HCT116 (cell line): ENCODE results near the gene SPINT2. TPM values are rescaled to one million over a fixed set of nuclear protein-coding genes. Genes with fewer than 3 reads are reported as not detected.

Experiments used
- ATAC-seq: fragments of 200-7000 bp; cut with Tn5 transposase; 2 replicates; pipeline ENCODE4 v1.9.1; 2020; ENCODE audit warnings: mild to moderate bottlenecking, moderate library complexity
- BruUV-seq: library from RNA; stranded (reverse); fragments of 400-500 nt; replicated peaks from 2 replicates; lab custom pipeline; 2021; lab: Mats Ljungman, UMichigan
- CTCF ChIA-PET: fragments of 300-600 bp; sonication (Branson Sonifier 250); formaldehyde crosslinking; loops from one replicate; lab custom pipeline; 2021; ENCODE audit warnings: antibody characterized with exemption; lab: Charles Lee
- POLR2A ChIA-PET: fragments of 300-600, 350-600 bp; sonication (Branson Sonifier 250); formaldehyde crosslinking; loops from one replicate; lab custom pipeline; 2021; ENCODE audit warnings: antibody characterized with exemption; lab: Charles Lee
- RAD21 ChIA-PET, 2 experiments: fragments of 300-600 bp; sonication (Branson Sonifier 250); formaldehyde crosslinking; loops; one replicate each; lab custom pipeline; 2023; ENCODE audit warnings: low total read pairs in 2 of 2; ENCODE audit not compliant: uncharacterized antibody in 2 of 2, unreplicated experiment in 2 of 2, low non-redundant PET in 1 of 2; lab: Charles Lee
- DNase-seq: peaks from one replicate; pipeline ENCODE4 v3.0.0-alpha.2; 2010; ENCODE audit warnings: low read depth, low spot score
- H2AFZ ChIP-seq: fragments of 200-600 bp; shearing (Covaris generic), sonication (generic); 2 replicates; pipeline ENCODE4 v1.6.1; 2017; ENCODE audit warnings: low read depth, mixed run types, mixed read lengths, antibody characterized with exemption, low read length; ENCODE audit not compliant: poor library complexity, severe bottlenecking
- H3K27ac ChIP-seq: 2 replicates; pipeline ENCODE4 v1.5.1; 2012; ENCODE audit warnings: low read depth, low read length
- H3K27me3 ChIP-seq: fragments of 200-600 bp; sonication (generic); 2 replicates; pipeline ENCODE4 v1.6.1; 2016; ENCODE audit warnings: mixed run types, low read length, mixed read lengths; ENCODE audit not compliant: insufficient read depth
- H3K36me3 ChIP-seq, 2 experiments: fragments of 200-500 bp in 1 of 2; fragments of 200-600 bp in 1 of 2; sonication (Bioruptor generic) in 1 of 2; sonication (generic) in 1 of 2; 2 replicates each; pipeline versions ENCODE4 v1.5.1 to v1.6.1; 2014 to 2016; ENCODE audit warnings: low read length in 2 of 2, inconsistent platforms in 1 of 2, mixed read lengths in 1 of 2, mixed run types in 1 of 2; ENCODE audit not compliant: insufficient read depth in 2 of 2, control insufficient read depth in 1 of 2
- H3K4me1 ChIP-seq, 2 experiments: fragments of 200-600 bp in 1 of 2; sonication (generic) in 1 of 2; 2 replicates each; pipeline versions ENCODE4 v1.5.1 to v1.6.1; 2012 to 2017; ENCODE audit warnings: low read length in 2 of 2, inconsistent platforms in 1 of 2, mild to moderate bottlenecking in 1 of 2, mixed read lengths in 1 of 2, mixed run types in 1 of 2, moderate library complexity in 1 of 2; ENCODE audit not compliant: insufficient read depth in 2 of 2, control insufficient read depth in 1 of 2
- H3K4me2 ChIP-seq: fragments of 200-600 bp; sonication (generic); 2 replicates; pipeline ENCODE4 v1.6.1; 2017; ENCODE audit warnings: mixed run types, low read length, mixed read lengths
- H3K4me3 ChIP-seq, 2 experiments: fragments of 200-600 bp in 1 of 2; sonication (generic) in 1 of 2; replicated peaks in 1 of 2; 2 replicates each; pipeline ENCODE4 v1.5.1; 2011 to 2016; ENCODE audit warnings: low read length in 2 of 2, control low read depth in 1 of 2, low read depth in 1 of 2, mild to moderate bottlenecking in 1 of 2, mixed read lengths in 1 of 2, mixed run types in 1 of 2
- H3K79me2 ChIP-seq: fragments of 200-600 bp; sonication (generic); 2 replicates; pipeline ENCODE4 v1.6.1; 2017; ENCODE audit warnings: mild to moderate bottlenecking, mixed run types, low read length, moderate library complexity, mixed read lengths; ENCODE audit not compliant: insufficient read depth
- H3K9ac ChIP-seq: fragments of 200-600 bp; sonication (generic); 2 replicates; pipeline ENCODE4 v1.6.1; 2016; ENCODE audit warnings: low read length, mixed read lengths
- H3K9me2 ChIP-seq: fragments of 200-600 bp; sonication (generic), shearing (Covaris generic); 2 replicates; pipeline ENCODE4 v1.6.1; 2017; ENCODE audit warnings: mixed run types, mild to moderate bottlenecking, moderate library complexity; ENCODE audit not compliant: insufficient read depth
- H3K9me3 ChIP-seq, 2 experiments: fragments of 200-500 bp in 1 of 2; fragments of 200-600 bp in 1 of 2; sonication (Bioruptor generic) in 1 of 2; sonication (generic) in 1 of 2; 2 replicates each; pipeline ENCODE4 v1.6.1; 2014 to 2017; ENCODE audit warnings: low read length in 2 of 2, mixed read lengths in 2 of 2, inconsistent platforms in 1 of 2, low read depth in 1 of 2, mild to moderate bottlenecking in 1 of 2, mixed run types in 1 of 2, moderate library complexity in 1 of 2; ENCODE audit not compliant: control insufficient read depth in 1 of 2, insufficient read depth in 1 of 2
- H4K20me1 ChIP-seq: fragments of 200-600 bp; sonication (generic), shearing (Covaris generic); 2 replicates; pipeline ENCODE4 v1.6.1; 2017; ENCODE audit warnings: mixed run types, mild to moderate bottlenecking, moderate library complexity; ENCODE audit not compliant: insufficient read depth
- MAX ChIP-seq: IDR thresholded peaks from 2 replicates; pipeline ENCODE4 v1.6.1; 2012
- POLR2A ChIP-seq: IDR thresholded peaks from 2 replicates; pipeline ENCODE4 v1.7.0; 2011; ENCODE audit warnings: borderline replicate concordance; ENCODE audit not compliant: insufficient read depth, insufficient read length; ENCODE audit errors: extremely low read depth
- RAD21 ChIP-seq: IDR thresholded peaks from 2 replicates; pipeline ENCODE4 v1.6.1; 2012; ENCODE audit warnings: low read depth, mild to moderate bottlenecking
- SP1 ChIP-seq: IDR thresholded peaks from 2 replicates; pipeline ENCODE4 v1.6.1; 2012; ENCODE audit warnings: low read depth
- SRF ChIP-seq: IDR thresholded peaks from 2 replicates; pipeline ENCODE4 v1.6.1; 2012; ENCODE audit warnings: low read depth
- ZFX ChIP-seq: fragments of 450-650 bp; IDR thresholded peaks from 2 replicates; pipeline ENCODE4 v1.6.1; 2017
- ZNF274 ChIP-seq: fragments of 200-500 bp; sonication (Bioruptor generic); IDR thresholded peaks from 2 replicates; pipeline ENCODE4 v1.6.1; 2014; ENCODE audit warnings: mild to moderate bottlenecking, low read depth, low read length, inconsistent platforms
- intact Hi-C: fragments of 100-400 bp; cut with micrococcal nuclease; formaldehyde crosslinking; loops from 2 replicates; pipeline ENCODE4 v1.10.0; 2022
- total RNA-seq: library from RNA; stranded (reverse); gene quantifications from one replicate; pipeline ENCODE4 v1.2.1, GENCODE V29; 2021; ENCODE audit not compliant: unreplicated experiment

The SPINT2 gene
- total RNA-seq, 1 experiment from 2014 or later, result 500 TPM

GRCh38 chr19:38315657-38316476 is 51.5 kb downstream of the SPINT2 start, which contains the start of gene YIF1B (continued):
- TF ChIP-seq ZNF274 (no peak), RAD21 (no peak), SRF (no peak), ZFX (no peak)

- intact Hi-C loops, result no loop called here
- BruUV-seq, result no TSS peak
- no peaks in the 10 kb centered on the region for H4K20me1 ChIP-seq
- H3K27ac ChIP-seq, result peak overlapping the region; percentile 54
- no peak for ATAC-seq
- H2AFZ ChIP-seq, result peak overlapping the region; percentile 82
- no peak for TF ChIP-seq MAX
- no peak for TF ChIP-seq POLR2A
- TF ChIP-seq SP1, result no peak
- TF ChIP-seq, all 23 proteins: peak for 0
- DNase-seq, result no peak
- Histone ChIP-seq H3K9me3 (no peaks in the 10 kb centered on the region), H3K27me3 (no peaks in the 10 kb centered on the region), H3K79me2 (peaks cover 35% of the 10 kb centered on the region), H3K36me3 (no peaks in the 10 kb centered on the region), H3K9ac (peak overlapping the region; percentile 70), H3K4me1 (peaks cover 17 to 46% of the 10 kb centered on the region in 2 experiments), H3K9me2 (no peaks in the 10 kb centered on the region), H3K4me2 (peak overlapping the region; percentile 92), H3K4me3 (peak overlapping the region; percentile 45 to 59)
- ChIA-PET RAD21 (no interaction called here), CTCF (no interaction called here), POLR2A (no interaction called here)
Observed at GRCh38 chr19:38316477-38317067, 52.2 kb downstream of the SPINT2 start.
